Neural cell (in vitro differentiated cells): ENCODE results near the gene ATP2B2. TPM values are rescaled to one million over a fixed set of nuclear protein-coding genes. Genes with fewer than 3 reads are reported as not detected.

Source experiments
- H2AFZ ChIP-seq: fragments of 200-600, 300-800 bp; sonication (generic), shearing (Covaris generic); 2 replicates; pipeline ENCODE4 v1.6.0; 2014; ENCODE audit warnings: low read depth, mild to moderate bottlenecking, antibody characterized with exemption, low read length, moderate library complexity
- H3F3A ChIP-seq: fragments of 200-600 bp; shearing (Covaris generic); 2 replicates; pipeline ENCODE4 v1.6.1; 2016; ENCODE audit warnings: mild to moderate bottlenecking, moderate library complexity, mixed read lengths, antibody characterized with exemption, low read length; ENCODE audit not compliant: insufficient read depth, poor library complexity, severe bottlenecking
- H3K27ac ChIP-seq: fragments of 200-600, 300-800 bp; sonication (generic), shearing (Covaris generic); 2 replicates; pipeline ENCODE4 v1.5.1; 2014; ENCODE audit warnings: mild to moderate bottlenecking, low read length, moderate library complexity
- H3K27me3 ChIP-seq: fragments of 300-800, 200-600 bp; sonication (generic), shearing (Covaris generic); 2 replicates; pipeline ENCODE4 v1.6.0; 2014; ENCODE audit warnings: mild to moderate bottlenecking, low read depth, low read length, moderate library complexity; ENCODE audit not compliant: insufficient read depth
- H3K36me3 ChIP-seq: fragments of 300-800, 200-600 bp; sonication (generic), shearing (Covaris generic); 2 replicates; pipeline ENCODE4 v1.5.1; 2014; ENCODE audit warnings: mild to moderate bottlenecking, antibody characterized with exemption, low read length, moderate library complexity; ENCODE audit not compliant: insufficient read depth
- H3K4me2 ChIP-seq: fragments of 300-800, 200-600 bp; sonication (generic), shearing (Covaris generic); 2 replicates; pipeline ENCODE4 v1.6.0; 2014; ENCODE audit warnings: mild to moderate bottlenecking, low read length
- H3K4me3 ChIP-seq: fragments of 300-800, 200-600 bp; sonication (generic), shearing (Covaris generic); 2 replicates; pipeline ENCODE4 v1.5.1; 2014; ENCODE audit warnings: mild to moderate bottlenecking, low read length, moderate library complexity
- H3K79me2 ChIP-seq: fragments of 200-600 bp; shearing (Covaris generic); replicated peaks from 2 replicates; pipeline ENCODE4 v1.6.0; 2014; ENCODE audit warnings: mild to moderate bottlenecking, low read length, moderate library complexity; ENCODE audit not compliant: insufficient read depth
- H3K9ac ChIP-seq: fragments of 300-800, 200-600 bp; sonication (generic), shearing (Covaris generic); 2 replicates; pipeline ENCODE4 v1.6.1; 2016; ENCODE audit warnings: mild to moderate bottlenecking, low read length, mixed read lengths
- H3K9me2 ChIP-seq: fragments of 200-600 bp; shearing (Covaris generic); 2 replicates; pipeline ENCODE4 v1.6.1; 2016; ENCODE audit warnings: mild to moderate bottlenecking, low read length, mixed read lengths; ENCODE audit not compliant: insufficient read depth
- H3K9me3 ChIP-seq: fragments of 200-600, 300-800 bp; sonication (generic), shearing (Covaris generic); 2 replicates; pipeline ENCODE4 v1.6.1; 2016; ENCODE audit warnings: mild to moderate bottlenecking, mixed run types, low read length, moderate library complexity, mixed read lengths
- H4K20me1 ChIP-seq: fragments of 200-600 bp; shearing (Covaris generic); 2 replicates; pipeline ENCODE4 v1.6.1; 2016; ENCODE audit warnings: mild to moderate bottlenecking, mixed run types; ENCODE audit not compliant: insufficient read depth
- CTCF ChIP-seq: fragments of 450-650 bp; IDR thresholded peaks from 2 replicates; pipeline ENCODE4 v1.5.1; 2014; ENCODE audit warnings: antibody characterized with exemption, mild to moderate bottlenecking, moderate library complexity; ENCODE audit not compliant: poor library complexity, severe bottlenecking
- EP300 ChIP-seq: fragments of 450-650 bp; conservative IDR thresholded peaks from 2 replicates; pipeline ENCODE4 v1.6.1; 2014; ENCODE audit warnings: antibody characterized with exemption, mild to moderate bottlenecking, moderate library complexity; ENCODE audit not compliant: poor library complexity, severe bottlenecking
- EZH2 ChIP-seq: fragments of 200-600, 300-800 bp; shearing (Covaris generic), sonication (generic); IDR thresholded peaks from 2 replicates; pipeline ENCODE4 v1.6.1; 2014; ENCODE audit warnings: antibody characterized with exemption, low read length, borderline replicate concordance, mild to moderate bottlenecking; ENCODE audit not compliant: insufficient read depth, poor library complexity, severe bottlenecking
- MXI1 ChIP-seq: fragments of 450-650 bp; conservative IDR thresholded peaks from 2 replicates; pipeline ENCODE4 v1.6.1; 2014; ENCODE audit warnings: antibody characterized with exemption, mild to moderate bottlenecking; ENCODE audit not compliant: poor library complexity, severe bottlenecking
- POLR2AphosphoS5 ChIP-seq: IDR thresholded peaks from 2 replicates; pipeline ENCODE4 v1.6.1; 2012
- RAD21 ChIP-seq: fragments of 450-650 bp; conservative IDR thresholded peaks from 2 replicates; pipeline ENCODE4 v1.6.1; 2014; ENCODE audit warnings: antibody characterized with exemption, mild to moderate bottlenecking, moderate library complexity
- REST ChIP-seq: IDR thresholded peaks from 2 replicates; pipeline ENCODE4 v1.6.1; 2012; ENCODE audit warnings: borderline replicate concordance
- SMC3 ChIP-seq: fragments of 450-650 bp; conservative IDR thresholded peaks from 2 replicates; pipeline ENCODE4 v1.6.1; 2014; ENCODE audit warnings: antibody characterized with exemption, mild to moderate bottlenecking, moderate library complexity; ENCODE audit not compliant: poor library complexity
- TAF1 ChIP-seq: IDR thresholded peaks from 2 replicates; pipeline ENCODE4 v1.6.1; 2012; ENCODE audit warnings: low read depth
- polyA plus RNA-seq: library from polyadenylated mRNA; depleted of rRNA; stranded (reverse); fragments of >200 nt; gene quantifications from 2 replicates; pipeline ENCODE4 v1.2.3, GENCODE V29; 2014

The ATP2B2 gene
- polyA plus RNA-seq, 1 donor from 2014 or later: 8.3 TPM

GRCh38 chr3:10379961-10380360 is 125.4 kb downstream of the ATP2B2 start:
- Histone ChIP-seq H4K20me1 (no peaks in the 10 kb centered on the region), H3K27ac (no peak overlapping the region), H3K4me2 (no peak overlapping the region), H3K9me2 (no peaks in the 10 kb centered on the region), H3K36me3 (no peaks in the 10 kb centered on the region), H2AFZ (no peak overlapping the region), H3K9ac (no peak overlapping the region), H3K9me3 (no peaks in the 10 kb centered on the region), H3K27me3 (no peaks in the 10 kb centered on the region), H3K79me2 (no peaks in the 10 kb centered on the region), H3F3A (no peaks in the 10 kb centered on the region), H3K4me3 (no peak overlapping the region)
- TF ChIP-seq POLR2AphosphoS5: no peak
- no peak for TF ChIP-seq REST
- no peak for TF ChIP-seq SMC3
- TF ChIP-seq MXI1: no peak

- Histone ChIP-seq H2AFZ (no peak overlapping the region), H3K79me2 (no peaks in the 10 kb centered on the region), H3K9ac (no peak overlapping the region), H3K27ac (no peak overlapping the region), H3K9me2 (no peaks in the 10 kb centered on the region), H3K4me3 (no peak overlapping the region), H3K36me3 (no peaks in the 10 kb centered on the region), H3K9me3 (no peaks in the 10 kb centered on the region), H3K4me2 (no peak overlapping the region), H4K20me1 (no peaks in the 10 kb centered on the region), H3K27me3 (no peaks in the 10 kb centered on the region), H3F3A (no peaks in the 10 kb centered on the region)
- TF ChIP-seq EZH2 (no peak), EP300 (no peak), REST (no peak)
These were observed 126.2 kb downstream of the ATP2B2 start for GRCh38 chr3:10379161-10379560.

- H3K9me3 ChIP-seq: no peaks in the 10 kb centered on the region
- H3F3A ChIP-seq: no peaks in the 10 kb centered on the region
- H3K9ac ChIP-seq: no peak overlapping the region
- TF ChIP-seq SMC3 (no peak), TAF1 (no peak), CTCF (no peak), EZH2 (no peak), POLR2AphosphoS5 (no peak), REST (no peak), EP300 (no peak), MXI1 (no peak), RAD21 (no peak)
- H4K20me1 ChIP-seq: no peaks in the 10 kb centered on the region
- H3K27me3 ChIP-seq: no peaks in the 10 kb centered on the region
- H3K9me2 ChIP-seq: no peaks in the 10 kb centered on the region
- H3K27ac ChIP-seq: no peak overlapping the region
- no peak overlapping the region for H2AFZ ChIP-seq
- H3K4me3 ChIP-seq: no peak overlapping the region
- no peak overlapping the region for H3K4me2 ChIP-seq
- H3K79me2 ChIP-seq: no peaks in the 10 kb centered on the region
- H3K36me3 ChIP-seq: no peaks in the 10 kb centered on the region
These were observed 126.6 kb downstream of the ATP2B2 start for GRCh38 chr3:10378742-10379141.
